Measurements from ENCODE around the gene FAM107B. TPM values are rescaled to one million over a fixed set of nuclear protein-coding genes. Genes with fewer than 3 reads are reported as not detected.

FAM107B gene
- total and polyA plus RNA-seq, 2 of the 8 experiments (the other 6 are each of a cell fraction or from before 2014, with no cell fraction given) = 7.5 to 28.1 TPM

GRCh38 chr10:14527134-14527844, 247.4 kb downstream of the FAM107B start (continued):
- TF ChIP-seq, protein P1, sequence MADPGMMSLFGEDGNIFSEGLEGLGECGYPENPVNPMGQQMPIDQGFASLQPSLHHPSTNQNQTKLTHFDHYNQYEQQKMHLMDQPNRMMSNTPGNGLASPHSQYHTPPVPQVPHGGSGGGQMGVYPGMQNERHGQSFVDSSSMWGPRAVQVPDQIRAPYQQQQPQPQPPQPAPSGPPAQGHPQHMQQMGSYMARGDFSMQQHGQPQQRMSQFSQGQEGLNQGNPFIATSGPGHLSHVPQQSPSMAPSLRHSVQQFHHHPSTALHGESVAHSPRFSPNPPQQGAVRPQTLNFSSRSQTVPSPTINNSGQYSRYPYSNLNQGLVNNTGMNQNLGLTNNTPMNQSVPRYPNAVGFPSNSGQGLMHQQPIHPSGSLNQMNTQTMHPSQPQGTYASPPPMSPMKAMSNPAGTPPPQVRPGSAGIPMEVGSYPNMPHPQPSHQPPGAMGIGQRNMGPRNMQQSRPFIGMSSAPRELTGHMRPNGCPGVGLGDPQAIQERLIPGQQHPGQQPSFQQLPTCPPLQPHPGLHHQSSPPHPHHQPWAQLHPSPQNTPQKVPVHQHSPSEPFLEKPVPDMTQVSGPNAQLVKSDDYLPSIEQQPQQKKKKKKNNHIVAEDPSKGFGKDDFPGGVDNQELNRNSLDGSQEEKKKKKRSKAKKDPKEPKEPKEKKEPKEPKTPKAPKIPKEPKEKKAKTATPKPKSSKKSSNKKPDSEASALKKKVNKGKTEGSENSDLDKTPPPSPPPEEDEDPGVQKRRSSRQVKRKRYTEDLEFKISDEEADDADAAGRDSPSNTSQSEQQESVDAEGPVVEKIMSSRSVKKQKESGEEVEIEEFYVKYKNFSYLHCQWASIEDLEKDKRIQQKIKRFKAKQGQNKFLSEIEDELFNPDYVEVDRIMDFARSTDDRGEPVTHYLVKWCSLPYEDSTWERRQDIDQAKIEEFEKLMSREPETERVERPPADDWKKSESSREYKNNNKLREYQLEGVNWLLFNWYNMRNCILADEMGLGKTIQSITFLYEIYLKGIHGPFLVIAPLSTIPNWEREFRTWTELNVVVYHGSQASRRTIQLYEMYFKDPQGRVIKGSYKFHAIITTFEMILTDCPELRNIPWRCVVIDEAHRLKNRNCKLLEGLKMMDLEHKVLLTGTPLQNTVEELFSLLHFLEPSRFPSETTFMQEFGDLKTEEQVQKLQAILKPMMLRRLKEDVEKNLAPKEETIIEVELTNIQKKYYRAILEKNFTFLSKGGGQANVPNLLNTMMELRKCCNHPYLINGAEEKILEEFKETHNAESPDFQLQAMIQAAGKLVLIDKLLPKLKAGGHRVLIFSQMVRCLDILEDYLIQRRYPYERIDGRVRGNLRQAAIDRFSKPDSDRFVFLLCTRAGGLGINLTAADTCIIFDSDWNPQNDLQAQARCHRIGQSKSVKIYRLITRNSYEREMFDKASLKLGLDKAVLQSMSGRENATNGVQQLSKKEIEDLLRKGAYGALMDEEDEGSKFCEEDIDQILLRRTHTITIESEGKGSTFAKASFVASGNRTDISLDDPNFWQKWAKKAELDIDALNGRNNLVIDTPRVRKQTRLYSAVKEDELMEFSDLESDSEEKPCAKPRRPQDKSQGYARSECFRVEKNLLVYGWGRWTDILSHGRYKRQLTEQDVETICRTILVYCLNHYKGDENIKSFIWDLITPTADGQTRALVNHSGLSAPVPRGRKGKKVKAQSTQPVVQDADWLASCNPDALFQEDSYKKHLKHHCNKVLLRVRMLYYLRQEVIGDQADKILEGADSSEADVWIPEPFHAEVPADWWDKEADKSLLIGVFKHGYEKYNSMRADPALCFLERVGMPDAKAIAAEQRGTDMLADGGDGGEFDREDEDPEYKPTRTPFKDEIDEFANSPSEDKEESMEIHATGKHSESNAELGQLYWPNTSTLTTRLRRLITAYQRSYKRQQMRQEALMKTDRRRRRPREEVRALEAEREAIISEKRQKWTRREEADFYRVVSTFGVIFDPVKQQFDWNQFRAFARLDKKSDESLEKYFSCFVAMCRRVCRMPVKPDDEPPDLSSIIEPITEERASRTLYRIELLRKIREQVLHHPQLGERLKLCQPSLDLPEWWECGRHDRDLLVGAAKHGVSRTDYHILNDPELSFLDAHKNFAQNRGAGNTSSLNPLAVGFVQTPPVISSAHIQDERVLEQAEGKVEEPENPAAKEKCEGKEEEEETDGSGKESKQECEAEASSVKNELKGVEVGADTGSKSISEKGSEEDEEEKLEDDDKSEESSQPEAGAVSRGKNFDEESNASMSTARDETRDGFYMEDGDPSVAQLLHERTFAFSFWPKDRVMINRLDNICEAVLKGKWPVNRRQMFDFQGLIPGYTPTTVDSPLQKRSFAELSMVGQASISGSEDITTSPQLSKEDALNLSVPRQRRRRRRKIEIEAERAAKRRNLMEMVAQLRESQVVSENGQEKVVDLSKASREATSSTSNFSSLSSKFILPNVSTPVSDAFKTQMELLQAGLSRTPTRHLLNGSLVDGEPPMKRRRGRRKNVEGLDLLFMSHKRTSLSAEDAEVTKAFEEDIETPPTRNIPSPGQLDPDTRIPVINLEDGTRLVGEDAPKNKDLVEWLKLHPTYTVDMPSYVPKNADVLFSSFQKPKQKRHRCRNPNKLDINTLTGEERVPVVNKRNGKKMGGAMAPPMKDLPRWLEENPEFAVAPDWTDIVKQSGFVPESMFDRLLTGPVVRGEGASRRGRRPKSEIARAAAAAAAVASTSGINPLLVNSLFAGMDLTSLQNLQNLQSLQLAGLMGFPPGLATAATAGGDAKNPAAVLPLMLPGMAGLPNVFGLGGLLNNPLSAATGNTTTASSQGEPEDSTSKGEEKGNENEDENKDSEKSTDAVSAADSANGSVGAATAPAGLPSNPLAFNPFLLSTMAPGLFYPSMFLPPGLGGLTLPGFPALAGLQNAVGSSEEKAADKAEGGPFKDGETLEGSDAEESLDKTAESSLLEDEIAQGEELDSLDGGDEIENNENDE (IDR thresholded peaks at IDR 0.05; ENCODE audit: insufficient replicate concordance, low read length) = no peak
- no peak for TF ChIP-seq BRCA1 (IDR thresholded peaks at IDR 0.05; ENCODE audit: low read depth, low read length)
- TF ChIP-seq SIN3A (conservative IDR thresholded peaks at IDR 0.05 in 1 of 2, IDR thresholded peaks at IDR 0.05 in 1 of 2; ENCODE audit: low read depth in 1 of 2, low read length in 2 of 2) = no peak
- no peak for TF ChIP-seq POLR2A (IDR thresholded peaks at IDR 0.05; ENCODE audit: control extremely low read depth in 1 of 2, low read depth in 2 of 2, low read length in 2 of 2)
- TF ChIP-seq RAD21 (IDR thresholded peaks at IDR 0.05 in 1 of 2, conservative IDR thresholded peaks at IDR 0.05 in 1 of 2; ENCODE audit: low read depth in 2 of 2, low read length in 2 of 2) = no peak
- TF ChIP-seq SIX5 (IDR thresholded peaks at IDR 0.05; ENCODE audit: low read depth, low read length) = no peak
- no peak for TF ChIP-seq USF2 (IDR thresholded peaks at IDR 0.05; ENCODE audit: low read length)

All from H1 (cell line).